Pancreas (tissue), 10 donors: Measurements from ENCODE around the gene B3GNT5. TPM values are rescaled to one million over a fixed set of nuclear protein-coding genes. Genes with fewer than 3 reads are reported as not detected.

ENCODE experiments used
- ATAC-seq, 4 donors: fragments of 200-7000 bp; cut with Tn5 transposase; one replicate each; pipeline versions ENCODE4 v1.8.0 to v1.9.1; 2020; ENCODE audit warnings: mild to moderate bottlenecking in 4 of 4, moderate library complexity in 4 of 4
- DNase-seq, 6 donors: peaks; one replicate each; pipeline ENCODE4 v3.0.0-alpha.2; 2020
- FAIRE-seq: peaks from 2 replicates; lab custom pipeline; 2012; peaks lifted over from hg19 to GRCh38; lab: Jason Lieb, UNC
- H3K27ac ChIP-seq, 4 donors: fragments of 200-600 bp; sonication (generic); 1 replicate in 3 of 4; 2 replicates in 1 of 4; pipeline versions ENCODE4 v1.5.0 to v1.8.0; 2020
- H3K27me3 ChIP-seq, 4 donors: fragments of 200-600 bp; one replicate each; pipeline ENCODE4 v1.8.0; 2021
- H3K36me3 ChIP-seq, 3 donors: fragments of 200-600 bp; sonication (generic) in 1 of 3; one replicate each; pipeline versions ENCODE4 v1.5.0 to v1.8.0; 2020 to 2021
- H3K4me1 ChIP-seq, 3 donors: fragments of 200-600 bp; one replicate each; pipeline ENCODE4 v1.8.0; 2021
- H3K4me3 ChIP-seq, 4 donors: fragments of 200-600 bp; sonication (generic) in 2 of 4; one replicate each; pipeline versions ENCODE4 v1.5.0 to v1.8.0; 2020 to 2021
- H3K9me3 ChIP-seq, 4 donors: fragments of 200-600 bp; one replicate each; pipeline ENCODE4 v1.8.0; 2021
- WGBS, 2 donors: extraction: QIAGEN DNeasy Blood & Tissue Kit; methylation state at CpG; one replicate each; pipeline ENCODE4 v1.1.7; 2013; 5-methylcytosine and 5-hydroxymethylcytosine counted together
- intact Hi-C, 3 donors: fragments of 100-400 bp; cut with DNase I; formaldehyde crosslinking; loops; one replicate each; pipeline versions ENCODE4 v1.11.1 to v1.14.2; 2022
- polyA plus RNA-seq, 2 donors: library from polyadenylated mRNA; stranded (reverse); fragments of 200-250 nt; gene quantifications; one replicate each; pipeline ENCODE4 v1.2.3, GENCODE V29; 2013
- total RNA-seq, 6 donors: library from RNA; stranded (reverse); fragmentation: NEBNext Ultra II Directional in 4 of 6; extraction: Animal tissue kit (Norgen Biotek cat#: 25700) in 4 of 6; gene quantifications; one replicate each; pipeline versions ENCODE4 v1.2.1 to v1.2.4, GENCODE V29; 2021 to 2023
- TF ChIP-seq, protein P1 (sequence below), 4 donors: fragments of 200-600 bp; sonication (generic) in 3 of 4; IDR thresholded peaks; one replicate each; pipeline versions ENCODE4 v1.5.0 to v1.8.0; 2021; ENCODE audit warnings: antibody characterized with exemption in 4 of 4
- donor health status: healthy with polysubstance abuse.
- donor health status: DM: no; HTN: no; CAD: no; lungs with moderate emphysema.
- donor health status: DM: no; HTN: no; CAD: no.
- donor health status: control.
- donor health status: control.
- donor health status: Bipolar disorder and iron deficiency.
- donor health status: DM: yes; HTN: yes; CAD: no.
- donor health status: DM: no; HTN: no; CAD: no.
- donor health status: DM: no; HTN: no; CAD: no.
- donor health status: DM: yes; HTN: yes; CAD: no.

Gene B3GNT5
- total and polyA plus RNA-seq, 8 donors: 3.0 to 13.7 (median 5.2) TPM

DNA sequence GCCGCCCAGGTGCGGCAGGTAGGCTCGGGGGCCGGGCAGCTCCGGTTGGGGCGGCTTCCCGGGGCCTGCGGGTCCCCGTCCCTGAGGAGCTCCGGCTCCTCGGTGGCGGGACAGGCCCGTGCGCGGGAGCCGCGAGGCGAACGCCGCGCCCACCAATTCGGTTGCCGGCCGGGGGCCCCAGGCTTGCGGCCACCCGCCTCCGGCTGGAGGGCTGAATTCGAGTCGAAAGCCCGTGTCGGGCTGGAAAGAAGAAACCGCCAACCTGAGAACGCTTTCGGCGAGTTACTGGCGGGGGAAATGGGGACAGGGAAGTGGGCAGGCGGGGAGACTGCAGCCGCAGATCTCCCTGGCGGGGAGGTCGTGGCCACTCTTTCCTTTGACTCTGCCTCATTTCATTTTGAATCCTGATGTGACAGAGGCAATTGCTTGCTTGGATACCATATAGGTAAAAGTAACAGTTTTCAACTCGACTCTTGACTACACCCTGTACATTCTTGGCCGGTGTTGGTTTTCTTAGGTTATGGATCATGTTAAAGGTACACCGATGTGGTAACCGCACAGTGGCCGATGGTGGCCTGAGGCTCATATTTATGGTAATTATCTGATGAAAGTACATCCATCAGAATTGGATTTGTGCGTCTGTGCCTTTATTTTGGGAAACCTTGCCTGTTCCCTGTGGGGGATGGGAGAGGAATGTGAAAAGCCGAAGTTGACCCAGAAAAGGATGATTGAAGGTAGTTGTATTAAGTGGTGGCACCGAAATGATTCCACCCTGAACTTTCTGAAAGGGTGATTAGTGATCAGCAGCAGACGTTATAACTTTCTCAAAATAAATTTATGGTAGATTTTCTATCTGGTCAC lies 1.7 kb downstream of the B3GNT5 start:
- TF ChIP-seq, protein P1, sequence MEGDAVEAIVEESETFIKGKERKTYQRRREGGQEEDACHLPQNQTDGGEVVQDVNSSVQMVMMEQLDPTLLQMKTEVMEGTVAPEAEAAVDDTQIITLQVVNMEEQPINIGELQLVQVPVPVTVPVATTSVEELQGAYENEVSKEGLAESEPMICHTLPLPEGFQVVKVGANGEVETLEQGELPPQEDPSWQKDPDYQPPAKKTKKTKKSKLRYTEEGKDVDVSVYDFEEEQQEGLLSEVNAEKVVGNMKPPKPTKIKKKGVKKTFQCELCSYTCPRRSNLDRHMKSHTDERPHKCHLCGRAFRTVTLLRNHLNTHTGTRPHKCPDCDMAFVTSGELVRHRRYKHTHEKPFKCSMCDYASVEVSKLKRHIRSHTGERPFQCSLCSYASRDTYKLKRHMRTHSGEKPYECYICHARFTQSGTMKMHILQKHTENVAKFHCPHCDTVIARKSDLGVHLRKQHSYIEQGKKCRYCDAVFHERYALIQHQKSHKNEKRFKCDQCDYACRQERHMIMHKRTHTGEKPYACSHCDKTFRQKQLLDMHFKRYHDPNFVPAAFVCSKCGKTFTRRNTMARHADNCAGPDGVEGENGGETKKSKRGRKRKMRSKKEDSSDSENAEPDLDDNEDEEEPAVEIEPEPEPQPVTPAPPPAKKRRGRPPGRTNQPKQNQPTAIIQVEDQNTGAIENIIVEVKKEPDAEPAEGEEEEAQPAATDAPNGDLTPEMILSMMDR (IDR thresholded peaks at IDR 0.05): no peak
- H3K36me3 ChIP-seq: no peaks in the 10 kb centered on the region
- H3K9me3 ChIP-seq: no peaks in the 10 kb centered on the region
- ATAC-seq (peak; percentile 7 to 46 (median 28)), DNase-seq (peak in 2 of 6 donors; percentile 35 to 38), FAIRE-seq (no peak)
- intact Hi-C loops: loop anchor here in 1 of 3 donors (5.0 kb wide), 1 partner anchor 128 kb away; no protein-coding TSS in a partner anchor
- peaks cover 0 to 8% (median 0%) of the 10 kb centered on the region in 3 donors for H3K4me1 ChIP-seq
- H3K27me3 ChIP-seq: no peaks in the 10 kb centered on the region
- peak overlapping the region; percentile 31 to 91 (median 78) for H3K4me3 ChIP-seq
- 5 to 9% methylated on average over 38 to 49 of the region's 49 CpGs for WGBS, 2 donors
- peak overlapping the region; percentile 88 to 97 (median 92) for H3K27ac ChIP-seq

DNA sequence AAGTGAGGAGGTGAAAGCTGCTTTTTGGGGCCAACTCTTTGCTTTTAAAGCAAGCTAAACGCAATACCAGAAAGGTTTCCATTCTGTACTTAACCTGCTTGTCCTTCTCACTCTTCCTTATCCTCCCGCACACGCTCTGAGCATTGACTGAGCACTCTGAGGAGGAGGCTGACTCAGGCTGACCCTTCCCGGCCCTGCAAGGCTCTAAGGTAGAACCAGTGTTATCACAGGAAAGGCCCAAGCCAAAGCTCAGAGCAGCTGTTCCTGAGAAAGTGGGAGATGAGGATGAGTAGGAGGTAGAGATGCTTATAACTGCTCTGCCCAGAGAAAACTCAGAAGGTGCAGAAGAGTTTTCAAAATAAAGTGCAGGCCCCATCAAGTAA lies 2.3 kb downstream of the B3GNT5 start:
- H3K4me3 ChIP-seq: peak overlapping the region in 2 of 4 donors; percentile 71 to 91
- FAIRE-seq (no peak), ATAC-seq (no peak)

DNA sequence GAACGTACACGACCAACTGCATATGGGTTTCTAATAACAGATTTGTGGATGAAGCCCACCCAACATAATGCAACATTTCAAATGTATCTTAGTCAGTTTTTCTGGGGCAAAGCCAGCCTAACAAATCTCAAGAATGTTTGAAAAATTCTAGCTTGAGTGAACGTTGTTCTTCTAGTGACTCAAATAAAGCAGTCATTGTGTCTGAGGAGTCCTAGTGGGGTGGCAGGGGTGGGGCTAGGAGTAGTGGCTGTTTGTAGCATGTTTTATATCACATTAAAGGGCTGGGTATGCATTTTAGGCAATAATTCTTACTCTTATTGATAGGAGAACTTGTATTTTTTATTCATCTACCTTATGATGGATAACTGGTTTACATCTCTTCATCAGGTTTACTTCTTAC lies 6.0 kb downstream of the B3GNT5 start:
- H3K9me3 ChIP-seq: no peaks in the 10 kb centered on the region
- intact Hi-C loops: no loop called here
- FAIRE-seq: no peak
- H3K4me1 ChIP-seq: peaks cover 0 to 13% (median 0%) of the 10 kb centered on the region in 3 donors
- H3K36me3 ChIP-seq: no peaks in the 10 kb centered on the region
- no peak for ATAC-seq
- no peak for DNase-seq
- H3K4me3 ChIP-seq: no peak overlapping the region
- H3K27me3 ChIP-seq: no peaks in the 10 kb centered on the region
- TF ChIP-seq, protein P1 (IDR thresholded peaks at IDR 0.05): no peak
- 72 to 83% methylated on average over 3 of the region's 3 CpGs for WGBS, 2 donors
- H3K27ac ChIP-seq: no peak overlapping the region

More for the DNA sequence above, 2.3 kb downstream of the B3GNT5 start:
- H3K4me1 ChIP-seq: peaks cover 0 to 8% (median 0%) of the 10 kb centered on the region in 3 donors
- peak overlapping the region in 2 of 4 donors; percentile 95 to 97 for H3K27ac ChIP-seq
- no peaks in the 10 kb centered on the region for H3K27me3 ChIP-seq
- no peaks in the 10 kb centered on the region for H3K36me3 ChIP-seq
- H3K9me3 ChIP-seq: no peaks in the 10 kb centered on the region
- 62 to 72% methylated on average over 4 of the region's 4 CpGs for WGBS, 2 donors
- intact Hi-C loops: no loop called here
- DNase-seq: no peak
- TF ChIP-seq, protein P1 (IDR thresholded peaks at IDR 0.05): no peak

DNA sequence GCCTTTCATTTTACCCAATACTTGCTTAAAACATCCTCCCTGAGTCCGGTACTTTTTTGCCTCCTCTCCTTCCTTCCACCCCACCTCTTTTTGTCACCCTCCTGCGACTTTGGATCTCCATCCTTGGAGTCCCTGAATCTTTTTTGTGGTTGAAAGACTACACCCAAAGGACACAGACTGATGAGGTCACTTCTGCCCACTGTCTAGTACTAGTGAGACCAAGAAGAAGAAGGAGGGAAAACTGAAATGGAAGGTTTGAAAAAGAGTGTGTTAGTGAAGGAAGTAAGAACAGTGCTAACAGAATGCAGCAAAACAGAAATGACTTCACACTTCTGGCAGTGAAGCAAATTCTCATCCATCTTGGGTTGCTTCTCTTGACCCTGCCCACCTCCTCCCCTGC lies 6.6 kb downstream of the B3GNT5 start:
- Histone ChIP-seq H3K4me3 (no peak overlapping the region), H3K27me3 (no peaks in the 10 kb centered on the region), H3K9me3 (no peaks in the 10 kb centered on the region), H3K27ac (peak overlapping the region in 2 of 4 donors; percentile 13 to 16), H3K4me1 (peaks cover 0 to 17% (median 0%) of the 10 kb centered on the region in 3 donors), H3K36me3 (no peaks in the 10 kb centered on the region)
- intact Hi-C loops: no loop called here
- no peak for DNase-seq
- FAIRE-seq: no peak
- peak in 3 of 4 donors; percentile 7 to 21 (median 20) for ATAC-seq
- TF ChIP-seq, protein P1 (IDR thresholded peaks at IDR 0.05): no peak
- WGBS, 2 donors: 84% methylated on average over 2 of the region's 2 CpGs
